HG02973 (cell line): ENCODE measurements around the gene CACNA1C.

Source experiments
- ATAC-seq: cut with Tn5 transposase; IDR thresholded peaks from one replicate; pipeline ENCODE4 v1.9.1; 2021; ENCODE audit warnings: moderate library complexity; ENCODE audit not compliant: unreplicated experiment

CACNA1C gene

DNA sequence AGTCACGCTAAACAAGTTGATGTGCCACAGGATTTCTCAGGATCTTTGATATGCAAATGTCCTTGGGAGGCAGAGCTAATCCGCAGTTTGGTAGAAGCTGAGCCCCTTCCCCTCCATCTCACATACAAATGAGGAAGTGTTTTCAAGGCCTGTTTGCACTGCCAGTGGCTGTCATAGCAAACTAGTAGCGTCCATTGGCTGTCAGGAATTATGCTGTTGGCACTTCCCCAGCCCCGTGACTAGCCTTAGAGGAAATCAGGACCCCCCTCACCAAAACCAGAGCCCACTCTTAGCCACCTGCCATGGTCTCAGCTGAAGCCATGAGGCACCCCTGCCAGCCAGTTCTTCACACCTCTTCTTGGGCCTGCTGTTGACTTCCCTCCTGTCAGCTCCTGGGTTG lies 253.9 kb downstream of the CACNA1C start:
- no peak for ATAC-seq

DNA sequence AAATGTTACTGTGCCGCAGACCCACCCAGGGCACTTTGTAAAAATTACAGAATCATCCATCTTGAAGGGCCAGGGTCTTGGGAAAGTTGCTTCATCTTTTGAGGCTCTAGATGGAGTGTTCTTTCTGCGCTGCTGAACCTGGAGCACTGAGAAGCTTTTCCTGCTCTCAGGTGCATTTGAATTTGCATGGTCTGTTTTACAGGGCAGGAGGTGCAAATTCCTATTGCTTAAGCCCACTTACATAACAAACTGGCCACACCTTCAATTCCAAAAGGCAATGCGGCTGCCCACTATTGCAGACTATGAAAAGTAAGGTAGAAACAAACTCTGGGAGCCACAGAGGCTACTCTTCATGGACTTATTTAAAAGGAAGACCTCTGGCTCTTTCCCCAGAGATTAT lies 254.8 kb downstream of the CACNA1C start:
- ATAC-seq, result no peak

GRCh38 chr12:2309647-2310046 lies 256.9 kb downstream of the CACNA1C start:
- ATAC-seq, result no peak

DNA sequence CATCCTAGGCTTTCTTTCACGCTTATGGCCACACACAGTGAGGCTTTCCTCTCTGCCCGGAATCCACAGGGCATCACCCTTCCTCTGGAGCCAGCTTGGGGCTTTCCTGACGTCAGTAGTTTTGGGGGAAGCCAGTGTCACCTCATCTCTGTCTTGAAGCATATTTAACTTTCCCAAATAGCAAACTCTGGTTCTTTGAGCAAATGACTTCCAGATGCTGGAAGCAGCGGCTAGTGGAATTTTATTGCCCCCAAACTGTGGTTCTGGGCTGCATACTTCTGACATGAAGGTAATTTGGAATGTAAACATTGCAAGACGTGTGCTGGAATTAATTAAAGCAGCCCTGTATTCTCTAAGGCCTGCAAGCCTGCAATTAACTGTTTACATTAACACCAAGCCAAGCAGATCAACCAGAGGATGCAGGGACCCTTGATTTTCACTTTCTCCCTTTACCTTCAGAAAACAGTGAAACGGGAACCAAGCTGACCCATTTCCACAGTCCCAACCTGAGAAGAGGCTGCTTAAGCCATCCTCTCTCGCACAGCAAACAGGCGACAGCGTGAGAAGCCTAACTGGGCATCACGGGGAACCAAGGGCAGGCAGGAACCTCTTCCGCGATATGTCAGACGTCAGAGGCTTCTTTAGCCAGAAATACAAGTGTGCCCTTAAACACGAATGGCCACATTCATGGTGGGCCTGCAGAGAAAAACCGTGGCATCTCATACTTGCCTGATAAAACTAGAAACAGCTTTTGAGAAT lies 258.4 kb downstream of the CACNA1C start:
- ATAC-seq, result no peak

GRCh38 chr12:2312175-2312574 lies 259.4 kb downstream of the CACNA1C start:
- ATAC-seq, result no peak

GRCh38 chr12:2312770-2313169 lies 260.0 kb downstream of the CACNA1C start:
- ATAC-seq, result no peak

DNA sequence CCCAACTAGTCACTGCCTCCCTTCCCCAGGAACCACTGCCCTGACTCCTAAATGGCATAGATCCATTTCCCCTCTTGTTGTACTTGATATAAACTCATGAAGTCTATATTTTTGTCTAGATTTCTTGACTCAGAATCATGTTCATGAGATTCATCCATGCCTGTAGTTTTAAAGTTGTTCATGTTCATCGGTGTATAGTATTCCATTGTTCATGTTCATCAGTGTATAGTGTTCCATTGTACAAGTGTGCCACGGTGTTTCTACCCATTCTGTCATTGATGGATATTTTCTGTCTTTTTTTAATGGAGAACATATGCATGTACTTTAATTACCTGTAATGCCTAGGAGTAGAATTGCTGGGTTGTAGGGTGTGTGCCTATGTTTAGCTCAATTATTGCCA lies 261.7 kb downstream of the CACNA1C start:
- ATAC-seq, result no peak

DNA sequence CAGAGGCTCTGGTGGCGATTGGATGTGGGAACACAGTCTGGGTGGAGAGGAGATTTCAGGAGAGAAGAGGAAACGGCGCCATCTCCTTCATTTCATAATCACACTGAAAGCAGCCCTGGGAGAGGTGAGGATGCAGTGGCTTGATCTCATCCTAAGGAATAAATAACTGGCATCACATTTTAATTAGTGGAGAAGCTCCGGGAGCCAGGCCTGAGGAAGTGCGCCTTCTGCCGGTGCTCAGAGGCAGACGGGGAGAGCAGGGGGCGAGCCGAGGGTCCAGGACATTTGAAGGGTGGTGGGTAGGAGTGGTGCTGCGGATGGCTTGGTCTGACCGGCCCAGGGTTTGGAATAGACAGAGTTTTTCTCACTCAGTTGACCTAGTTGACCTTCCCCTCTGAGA lies 265.0 kb downstream of the CACNA1C start:
- ATAC-seq, result no peak

DNA sequence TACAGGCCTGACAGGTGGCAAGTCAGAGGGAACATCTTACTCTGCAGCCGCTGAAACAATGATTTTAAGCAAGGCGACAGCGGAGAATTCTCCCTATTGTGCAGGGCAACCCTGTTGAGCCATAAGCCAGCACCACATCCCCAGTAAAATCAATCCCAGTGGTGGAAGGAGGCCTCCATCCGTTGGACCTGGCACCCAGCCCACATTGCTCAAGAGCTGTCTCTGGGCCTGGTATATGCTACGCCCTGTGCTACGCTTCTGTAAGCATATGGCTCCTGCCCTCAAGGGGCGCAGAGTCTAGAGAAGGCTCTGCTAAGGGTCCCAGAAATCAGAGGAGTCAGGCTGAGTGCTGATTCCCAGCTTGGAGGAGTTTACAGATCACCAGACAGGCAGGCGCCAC lies 265.5 kb downstream of the CACNA1C start:
- no peak for ATAC-seq

DNA sequence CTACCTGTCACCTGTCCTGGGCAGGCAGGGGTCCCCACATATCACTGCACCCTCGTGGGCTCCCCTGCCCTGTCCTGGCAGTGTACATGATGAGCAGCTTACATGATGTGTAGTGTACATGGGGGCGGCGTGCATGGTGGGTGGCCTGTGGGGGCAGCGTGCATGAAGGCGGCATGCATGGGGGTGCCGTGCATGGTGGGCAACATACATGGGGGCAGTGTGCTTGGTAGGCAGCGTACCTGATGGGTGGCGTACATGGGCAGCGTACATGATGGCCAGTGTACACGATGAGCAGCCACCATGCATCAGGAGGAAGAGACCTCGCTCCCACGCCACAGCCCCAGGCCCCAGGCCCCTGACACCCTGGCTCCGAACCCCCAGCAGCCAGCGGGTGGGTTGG lies 266.3 kb downstream of the CACNA1C start:
- ATAC-seq, result no peak

DNA sequence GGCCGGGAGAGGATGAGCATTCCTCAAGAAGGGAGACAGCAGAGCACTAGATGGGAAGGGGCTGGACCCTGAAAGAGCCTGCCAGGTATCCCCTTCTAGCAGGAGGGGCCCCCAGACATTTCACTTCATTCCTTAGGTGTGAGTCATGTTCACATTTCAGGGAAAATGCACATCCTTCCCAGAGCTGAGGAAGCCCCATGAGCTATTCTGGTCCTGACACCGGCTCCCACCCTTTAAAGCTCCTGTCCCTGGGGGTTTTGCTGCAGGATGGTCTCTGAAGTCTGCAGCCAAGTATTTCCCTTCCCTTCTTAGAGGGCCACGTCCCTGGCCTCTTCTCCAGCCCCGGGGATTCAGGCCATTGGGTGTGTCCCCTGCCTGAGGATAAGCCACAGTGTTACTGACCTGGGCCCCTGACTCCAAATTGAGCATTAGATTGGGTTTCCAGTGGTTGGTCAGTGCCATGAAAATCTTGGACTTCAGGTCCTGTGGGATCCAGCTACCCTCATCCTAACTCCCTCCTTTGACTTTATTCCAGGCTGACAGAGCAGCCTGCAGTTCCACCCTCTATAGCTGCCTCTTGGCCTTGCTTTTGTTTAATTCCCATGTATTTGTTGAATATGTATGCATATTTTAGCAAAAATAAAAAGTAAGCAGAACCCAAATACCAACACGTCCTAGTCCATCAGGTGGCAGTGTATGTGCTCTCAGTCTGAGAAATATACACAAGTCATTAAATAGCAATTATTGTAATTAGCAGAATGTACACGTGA lies 267.1 kb downstream of the CACNA1C start:
- ATAC-seq, result no peak

- no peak for ATAC-seq
Observed at GRCh38 chr12:2320841-2321240, 268.1 kb downstream of the CACNA1C start.

DNA sequence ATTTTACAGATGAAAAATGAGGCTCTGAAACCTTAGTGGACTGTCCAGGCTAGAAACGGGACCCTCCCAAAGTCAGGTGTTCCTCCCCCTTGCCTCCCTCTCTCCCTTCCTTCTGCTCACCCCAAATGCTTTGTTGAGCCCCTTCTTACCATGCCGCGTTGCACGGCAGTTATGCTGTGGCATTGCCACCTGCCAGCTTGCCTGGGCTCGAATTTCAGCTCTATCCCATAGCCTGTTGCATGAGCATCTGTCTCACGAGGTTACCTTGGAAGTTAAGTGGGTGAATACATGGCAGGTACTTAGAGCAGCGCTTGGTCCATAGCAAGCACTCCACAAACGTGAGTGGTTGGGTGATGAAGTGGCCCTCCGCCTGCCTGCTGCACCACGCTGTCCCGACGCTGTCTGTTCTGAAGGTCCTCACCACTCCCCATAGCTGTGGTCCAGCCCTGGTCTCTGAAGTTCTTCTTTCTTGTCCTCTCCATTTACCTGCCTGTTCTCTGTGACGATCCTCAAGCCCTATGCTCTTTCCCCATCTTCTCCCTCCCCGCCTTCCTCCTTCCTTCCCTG lies 269.9 kb downstream of the CACNA1C start:
- ATAC-seq, result no peak

GRCh38 chr12:2323532-2324255 lies 270.9 kb downstream of the CACNA1C start:
- ATAC-seq, result no peak

DNA sequence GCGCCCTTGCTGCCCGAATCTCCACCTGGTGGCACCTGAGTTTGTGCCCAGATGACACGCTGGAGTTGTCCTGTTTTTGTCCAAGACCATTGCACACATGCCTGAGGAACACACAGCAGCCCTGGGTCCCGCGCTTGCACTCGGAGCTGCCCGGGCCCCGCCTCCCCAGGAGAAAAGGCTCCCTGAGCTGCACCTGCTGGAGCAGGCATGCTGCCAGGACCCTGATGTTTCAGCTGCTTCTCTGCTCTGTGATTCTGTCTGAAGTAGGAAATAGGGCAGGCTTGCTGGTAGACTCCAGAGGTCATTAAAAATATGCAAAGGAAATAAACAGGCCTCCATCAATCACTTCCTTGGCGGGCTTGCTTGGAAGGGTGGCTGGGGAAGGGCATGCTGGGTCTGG lies 271.6 kb downstream of the CACNA1C start:
- ATAC-seq, result no peak

- no peak for ATAC-seq
Observed at GRCh38 chr12:2325519-2325918, 272.7 kb downstream of the CACNA1C start.

DNA sequence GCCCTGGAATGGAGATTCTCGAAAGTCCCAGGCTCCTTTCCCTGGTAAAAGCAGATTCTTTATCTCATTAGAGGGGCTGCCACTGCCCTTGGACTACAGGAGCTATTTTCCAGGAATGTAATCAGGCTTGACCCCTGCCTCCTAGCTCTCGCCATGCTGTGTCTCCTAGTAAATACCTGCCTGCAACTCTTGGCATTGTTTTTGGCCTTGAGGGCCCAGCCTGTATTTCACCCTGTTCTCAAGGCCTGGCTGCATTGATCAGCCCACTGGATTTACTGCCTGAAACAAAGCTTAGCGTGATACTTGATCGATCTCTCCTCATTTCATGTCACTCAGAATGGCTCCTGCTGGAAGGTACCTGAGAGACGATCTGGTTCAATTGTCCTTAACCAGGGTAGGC lies 273.7 kb downstream of the CACNA1C start:
- ATAC-seq, result no peak

DNA sequence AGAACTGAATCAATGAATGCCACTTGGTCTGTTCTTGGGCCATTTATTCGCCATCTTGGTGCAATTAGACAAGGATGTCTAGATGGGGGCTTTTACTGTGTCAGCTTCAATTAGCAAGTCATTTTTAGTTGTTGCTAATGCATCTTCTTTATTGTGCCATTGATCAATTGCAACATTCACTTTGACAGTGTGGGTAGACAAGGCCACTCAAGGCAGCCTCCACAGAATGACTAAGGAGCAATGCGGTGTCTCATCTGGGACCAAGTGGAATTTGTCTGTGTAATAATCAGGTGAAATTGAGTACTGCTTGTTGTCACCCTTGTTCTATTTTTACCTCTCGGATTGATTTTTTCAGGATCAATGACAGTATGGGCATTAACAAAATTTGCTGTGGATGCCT lies 275.9 kb downstream of the CACNA1C start:
- no peak for ATAC-seq

GRCh38 chr12:2329661-2330210 lies 276.9 kb downstream of the CACNA1C start:
- no peak for ATAC-seq

DNA sequence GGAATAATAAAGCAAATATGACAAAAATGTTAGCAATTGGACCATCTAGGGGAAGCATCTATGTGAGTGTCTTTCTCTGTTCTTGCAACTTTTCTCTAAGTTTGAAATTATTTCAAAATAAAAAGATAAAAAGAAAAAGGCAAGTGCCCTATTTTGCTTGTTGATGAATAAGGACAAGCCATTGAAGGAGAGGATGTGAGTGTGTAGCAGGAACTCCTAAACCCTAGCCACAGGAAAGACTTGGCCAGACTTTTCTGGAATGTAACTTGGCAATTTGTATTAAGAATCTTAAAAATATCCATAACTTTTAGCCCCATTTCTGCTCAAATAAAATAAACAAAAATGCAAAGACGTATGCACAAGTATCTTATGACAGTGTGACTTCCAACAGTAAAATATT lies 279.4 kb downstream of the CACNA1C start:
- no peak for ATAC-seq

DNA sequence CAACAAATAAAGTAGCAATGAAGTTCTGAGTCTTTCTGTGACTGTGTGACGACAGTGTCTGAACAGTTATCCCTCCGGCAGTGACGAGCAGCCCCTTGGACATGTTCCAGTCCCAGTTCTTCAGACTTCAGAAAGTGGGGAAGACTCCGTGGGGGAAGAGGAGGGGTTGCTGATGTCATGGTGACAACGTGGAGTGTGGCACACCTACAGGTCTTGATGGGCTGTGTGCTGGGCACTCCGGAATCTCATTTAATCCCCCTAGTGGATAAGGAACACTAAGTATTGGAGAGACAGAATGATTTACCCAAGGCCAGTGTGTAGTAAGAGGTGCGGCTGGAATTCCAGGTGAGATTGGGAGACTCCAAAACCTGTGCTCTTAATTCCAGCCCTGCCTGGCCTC lies 280.2 kb downstream of the CACNA1C start:
- ATAC-seq, result no peak
